Breast epithelium (tissue), 4 donors: ENCODE measurements around the gene CLK3. TPM values are rescaled to one million over a fixed set of nuclear protein-coding genes. Genes with fewer than 3 reads are reported as not detected.

Experiments used
- DNase-seq, 2 donors: peaks; one replicate each; pipeline ENCODE4 v3.0.0-alpha.2; 2019; ENCODE audit warnings: low spot score in 2 of 2
- H3K27ac ChIP-seq, 2 donors: fragments of 200-600 bp; sonication (generic) in 1 of 2; one replicate each; pipeline ENCODE4 v1.5.1; 2016 to 2019; ENCODE audit warnings: mild to moderate bottlenecking in 1 of 2
- H3K27me3 ChIP-seq, 2 donors: fragments of 200-600 bp; sonication (generic) in 1 of 2; one replicate each; pipeline versions ENCODE4 v1.5.1 to v1.6.0; 2017 to 2019; ENCODE audit warnings: control low read depth in 1 of 2, mild to moderate bottlenecking in 1 of 2
- H3K36me3 ChIP-seq: fragments of 200-600 bp; one replicate; pipeline ENCODE4 v1.5.1; 2019
- H3K4me1 ChIP-seq, 2 donors: fragments of 200-600 bp; sonication (generic); one replicate each; pipeline ENCODE4 v1.5.1; 2016 to 2019; ENCODE audit warnings: control low read depth in 1 of 2
- H3K4me3 ChIP-seq, 3 donors: fragments of 200-600 bp; sonication (generic); 1 replicate in 2 of 3; 2 replicates in 1 of 3; pipeline ENCODE4 v1.5.1; 2016 to 2019; ENCODE audit warnings: mild to moderate bottlenecking in 3 of 3, moderate library complexity in 2 of 3
- H3K9me3 ChIP-seq, 2 donors: fragments of 200-600 bp; sonication (generic) in 1 of 2; one replicate each; pipeline ENCODE4 v1.5.1; 2016 to 2019; ENCODE audit warnings: control low read depth in 1 of 2
- POLR2A ChIP-seq: fragments of 450-650 bp; IDR thresholded peaks from one replicate; pipeline ENCODE4 v1.6.1; 2016; ENCODE audit warnings: antibody characterized with exemption, mild to moderate bottlenecking, moderate library complexity
- POLR2AphosphoS5 ChIP-seq, 3 donors: sonication (generic); formaldehyde crosslinking; IDR thresholded peaks; one replicate each; pipeline ENCODE4 v1.6.1; 2017; ENCODE audit warnings: antibody characterized with exemption in 3 of 3
- intact Hi-C: fragments of 100-400 bp; cut with DNase I; formaldehyde crosslinking; loops from one replicate; pipeline ENCODE4 v1.15.1; 2023; ENCODE audit warnings: low total_unique reads
- total RNA-seq, 3 donors: library from RNA; depleted of rRNA; stranded (reverse); fragments of >200 nt; gene quantifications; one replicate each; pipeline ENCODE4 v1.1.0, GENCODE V29; 2016
- TF ChIP-seq, protein P1 (sequence below), 3 donors: fragments of 450-650 bp; IDR thresholded peaks; one replicate each; pipeline ENCODE4 v1.5.1; 2016 to 2017; ENCODE audit warnings: antibody characterized with exemption in 3 of 3, mild to moderate bottlenecking in 3 of 3, moderate library complexity in 3 of 3

Gene CLK3
- total RNA-seq, 3 donors from 2014 or later = 99.2 to 110 (median 101) TPM

- Histone ChIP-seq H3K9me3 (no peaks in the 10 kb centered on the region), H3K27ac (no peak overlapping the region), H3K4me1 (peaks cover 0 to 13% of the 10 kb centered on the region in 2 donors), H3K4me3 (no peak overlapping the region), H3K36me3 (no peaks in the 10 kb centered on the region), H3K27me3 (no peaks in the 10 kb centered on the region)
- TF ChIP-seq POLR2A = no peak
- TF ChIP-seq, protein P1, sequence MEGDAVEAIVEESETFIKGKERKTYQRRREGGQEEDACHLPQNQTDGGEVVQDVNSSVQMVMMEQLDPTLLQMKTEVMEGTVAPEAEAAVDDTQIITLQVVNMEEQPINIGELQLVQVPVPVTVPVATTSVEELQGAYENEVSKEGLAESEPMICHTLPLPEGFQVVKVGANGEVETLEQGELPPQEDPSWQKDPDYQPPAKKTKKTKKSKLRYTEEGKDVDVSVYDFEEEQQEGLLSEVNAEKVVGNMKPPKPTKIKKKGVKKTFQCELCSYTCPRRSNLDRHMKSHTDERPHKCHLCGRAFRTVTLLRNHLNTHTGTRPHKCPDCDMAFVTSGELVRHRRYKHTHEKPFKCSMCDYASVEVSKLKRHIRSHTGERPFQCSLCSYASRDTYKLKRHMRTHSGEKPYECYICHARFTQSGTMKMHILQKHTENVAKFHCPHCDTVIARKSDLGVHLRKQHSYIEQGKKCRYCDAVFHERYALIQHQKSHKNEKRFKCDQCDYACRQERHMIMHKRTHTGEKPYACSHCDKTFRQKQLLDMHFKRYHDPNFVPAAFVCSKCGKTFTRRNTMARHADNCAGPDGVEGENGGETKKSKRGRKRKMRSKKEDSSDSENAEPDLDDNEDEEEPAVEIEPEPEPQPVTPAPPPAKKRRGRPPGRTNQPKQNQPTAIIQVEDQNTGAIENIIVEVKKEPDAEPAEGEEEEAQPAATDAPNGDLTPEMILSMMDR (IDR thresholded peaks at IDR 0.05) = no peak
- TF ChIP-seq POLR2AphosphoS5 (IDR thresholded peaks at IDR 0.05) = no peak
- intact Hi-C loops = loop anchor here (10.0 kb wide), 1 partner anchor 68 kb away; the partner anchor contains the start of gene ARID3B
- DNase-seq = no peak
Measured at GRCh38 chr15:74612677-74613076, 3.0 kb upstream of the CLK3 start.

GRCh38 chr15:74613089-74613952, 2.3 kb upstream of the CLK3 start:
- Histone ChIP-seq H3K27me3 (no peaks in the 10 kb centered on the region), H3K27ac (peak overlapping the region in 1 of 2 donors; percentile 25), H3K36me3 (no peaks in the 10 kb centered on the region), H3K4me1 (peaks cover 0 to 19% of the 10 kb centered on the region in 2 donors), H3K9me3 (no peaks in the 10 kb centered on the region), H3K4me3 (no peak overlapping the region)
- DNase-seq = no peak
- TF ChIP-seq, protein P1 (IDR thresholded peaks at IDR 0.05) = no peak
- TF ChIP-seq POLR2A (no peak), POLR2AphosphoS5 (IDR thresholded peaks at IDR 0.05) (no peak)
- intact Hi-C loops = loop anchor here (10.0 kb wide), 1 partner anchor 69 kb away; the partner anchor contains the start of gene ARID3B

DNA sequence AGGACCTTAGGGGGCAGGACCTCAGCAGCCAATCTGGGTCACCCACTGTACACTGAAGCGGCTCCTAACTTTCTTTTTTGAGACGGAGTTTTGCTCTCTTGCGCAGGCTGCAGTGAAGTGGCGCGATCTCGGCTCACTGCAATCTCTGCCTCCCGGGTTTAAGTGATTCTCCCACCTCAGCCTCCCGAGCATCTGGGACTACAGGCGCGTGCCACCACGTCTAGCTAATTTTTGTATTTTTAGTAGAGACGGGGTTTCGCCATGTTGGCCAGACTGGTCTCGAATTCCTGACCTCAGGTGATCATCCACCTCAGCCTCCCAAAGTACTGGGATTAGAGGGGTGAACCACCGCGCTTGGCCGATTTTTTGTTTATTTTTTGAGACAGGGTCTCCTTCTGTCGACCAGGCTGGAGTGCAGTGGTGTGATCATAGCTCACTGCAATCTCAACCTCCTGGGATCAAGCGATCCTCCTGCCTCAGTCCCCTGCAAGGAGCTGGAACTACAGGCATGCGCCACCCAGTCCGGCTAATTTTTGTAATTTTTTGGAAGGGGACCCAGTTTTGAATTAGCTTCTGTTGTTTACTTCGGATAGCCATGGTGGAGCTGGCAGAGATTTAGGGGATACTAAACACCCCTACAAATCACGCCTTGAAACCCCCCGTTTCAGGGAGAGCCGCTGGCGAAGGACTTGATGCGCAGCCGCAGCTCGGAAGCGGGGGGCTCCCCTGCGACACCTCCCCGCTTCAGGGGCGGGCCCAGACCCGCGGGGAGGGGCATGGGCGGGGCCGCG, 1.5 kb upstream of the CLK3 start:
- Histone ChIP-seq H3K27ac (peak overlapping the region; percentile 99), H3K4me3 (peak overlapping the region; percentile 90 to 99 (median 98)), H3K27me3 (no peaks in the 10 kb centered on the region), H3K4me1 (peaks cover 0 to 25% of the 10 kb centered on the region in 2 donors), H3K36me3 (no peaks in the 10 kb centered on the region), H3K9me3 (no peaks in the 10 kb centered on the region)
- intact Hi-C loops = loop anchor here (10.0 kb wide), 1 partner anchor 69 kb away; the partner anchor contains the start of gene ARID3B
- no peak for TF ChIP-seq POLR2AphosphoS5 (IDR thresholded peaks at IDR 0.05)
- TF ChIP-seq, protein P1 (IDR thresholded peaks at IDR 0.05) = no peak
- no peak for TF ChIP-seq POLR2A
- DNase-seq = no peak

DNA sequence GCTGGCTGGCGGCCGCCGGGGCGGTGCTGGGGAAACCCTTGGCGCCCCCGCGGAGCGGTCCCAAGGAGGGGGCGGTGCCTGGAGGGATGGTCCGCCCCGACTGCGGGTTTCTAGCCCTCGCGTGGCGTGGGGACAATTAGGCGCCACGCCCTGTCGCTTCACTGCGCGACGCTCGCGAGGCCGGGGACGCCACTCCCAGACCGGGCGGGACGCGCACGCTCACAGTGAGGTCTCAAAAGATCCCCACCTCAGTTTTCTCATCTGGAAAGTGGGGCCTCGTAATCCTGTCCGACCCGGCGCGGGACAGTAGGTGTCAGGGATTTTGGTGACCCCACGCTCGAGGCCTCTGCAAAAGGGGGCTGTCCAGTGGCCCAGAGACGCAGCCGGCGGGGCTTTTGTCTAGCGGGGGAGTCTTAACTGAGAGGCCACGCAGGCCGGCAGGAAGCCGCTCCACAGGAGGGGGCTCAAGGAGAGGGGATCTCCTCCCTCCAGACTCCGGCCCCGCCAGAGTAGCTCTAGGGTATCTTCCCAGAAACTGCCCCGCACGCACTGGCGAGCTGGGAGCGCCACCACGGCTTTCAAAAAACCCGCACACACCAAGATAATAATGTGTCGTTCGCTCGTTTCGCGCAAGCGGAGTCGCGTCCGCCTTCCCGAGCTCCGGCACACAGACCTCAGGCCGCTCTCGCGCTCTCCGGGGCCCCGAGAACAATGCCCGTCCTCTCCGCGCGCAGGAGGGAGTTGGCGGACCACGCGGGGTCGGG, 710 bp upstream of the CLK3 start:
- no peaks in the 10 kb centered on the region for H3K27me3 ChIP-seq
- TF ChIP-seq POLR2A (no peak), POLR2AphosphoS5 (IDR thresholded peaks at IDR 0.05) (peak in 2 of 3 donors; percentile 34 to 56)
- TF ChIP-seq, protein P1 (IDR thresholded peaks at IDR 0.05) = no peak
- no peaks in the 10 kb centered on the region for H3K9me3 ChIP-seq
- H3K4me3 ChIP-seq = peak overlapping the region; percentile 90 to 99 (median 98)
- no peaks in the 10 kb centered on the region for H3K36me3 ChIP-seq
- peak; percentile 77 to 80 for DNase-seq
- intact Hi-C loops = loop anchor here (10.0 kb wide), 1 partner anchor 70 kb away; the partner anchor contains the start of gene ARID3B
- peak overlapping the region; percentile 99 for H3K27ac ChIP-seq
- peaks cover 0 to 25% of the 10 kb centered on the region in 2 donors for H3K4me1 ChIP-seq
